PC-3 (cell line): ENCODE measurements around the gene TIMM29. TPM values are rescaled to one million over a fixed set of nuclear protein-coding genes. Genes with fewer than 3 reads are reported as not detected.

ENCODE experiments used
- ATAC-seq: fragments of 200-7000 bp; cut with Tn5 transposase; 2 replicates; pipeline ENCODE4 v1.9.1; 2020; ENCODE audit warnings: mild to moderate bottlenecking, moderate library complexity
- BruUV-seq: library from RNA; stranded (reverse); fragments of 400-500 nt; replicated peaks from 2 replicates; lab custom pipeline; 2021; lab: Mats Ljungman, UMichigan
- CTCF ChIA-PET: fragments of 300-600 bp; sonication (Branson Sonifier 250); formaldehyde crosslinking; loops from one replicate; lab custom pipeline; 2022; ENCODE audit warnings: antibody characterized with exemption; lab: Charles Lee
- POLR2A ChIA-PET: fragments of 300-600 bp; sonication (Branson Sonifier 250); formaldehyde crosslinking; loops from one replicate; lab custom pipeline; 2022; ENCODE audit warnings: antibody characterized with exemption; ENCODE audit not compliant: unreplicated experiment; lab: Charles Lee
- DNase-seq: peaks from one replicate; pipeline ENCODE4 v3.0.0-alpha.2; 2015
- H2AFZ ChIP-seq: fragments of 300-600 bp; sonication (generic); 2 replicates; pipeline ENCODE4 v1.6.0; 2016; ENCODE audit warnings: antibody characterized with exemption, low read length
- H3F3A ChIP-seq: fragments of 300-600 bp; sonication (generic); one replicate; pipeline ENCODE4 v1.6.0; 2017; ENCODE audit warnings: antibody characterized with exemption, low read length, control low read depth, mild to moderate bottlenecking; ENCODE audit not compliant: unreplicated experiment
- H3K27ac ChIP-seq: fragments of 300-600 bp; sonication (generic); 2 replicates; pipeline ENCODE4 v1.5.1; 2016; ENCODE audit warnings: mild to moderate bottlenecking, low read length
- H3K27me3 ChIP-seq: fragments of 300-600 bp; sonication (generic); 2 replicates; pipeline ENCODE4 v1.6.1; 2016; ENCODE audit warnings: low read length, mixed read lengths
- H3K36me3 ChIP-seq: fragments of 300-600 bp; sonication (generic); 2 replicates; pipeline ENCODE4 v1.6.1; 2016; ENCODE audit warnings: low read depth, mixed run types, low read length, mixed read lengths
- H3K4me1 ChIP-seq: fragments of 300-600 bp; sonication (generic); 2 replicates; pipeline ENCODE4 v1.5.1; 2016; ENCODE audit warnings: low read length; ENCODE audit not compliant: insufficient read depth
- H3K4me2 ChIP-seq: fragments of 300-600 bp; sonication (generic); 2 replicates; pipeline ENCODE4 v1.6.0; 2016; ENCODE audit warnings: low read length
- H3K4me3 ChIP-seq: fragments of 300-600 bp; sonication (generic); 2 replicates; pipeline ENCODE4 v1.5.1; 2016; ENCODE audit warnings: mild to moderate bottlenecking, low read length, mixed read lengths
- H3K79me2 ChIP-seq: fragments of 300-600 bp; sonication (generic); 2 replicates; pipeline ENCODE4 v1.6.1; 2017; ENCODE audit warnings: low read length, mixed read lengths
- H3K9ac ChIP-seq: fragments of 300-600 bp; sonication (generic); 2 replicates; pipeline ENCODE4 v1.6.0; 2016; ENCODE audit warnings: mild to moderate bottlenecking, low read length
- H3K9me2 ChIP-seq: fragments of 300-600 bp; sonication (generic); replicated peaks from 2 replicates; pipeline ENCODE4 v1.6.1; 2016; ENCODE audit warnings: mixed run types, low read length, mixed read lengths
- H3K9me3 ChIP-seq: fragments of 300-600 bp; sonication (generic); 2 replicates; pipeline ENCODE4 v1.6.1; 2016; ENCODE audit warnings: low read length, mixed read lengths
- H4K20me1 ChIP-seq: fragments of 300-600 bp; sonication (generic); 2 replicates; pipeline ENCODE4 v1.6.1; 2016; ENCODE audit warnings: low read length, mixed read lengths
- CTCF ChIP-seq: fragments of 300-600 bp; sonication (generic); conservative IDR thresholded peaks from 2 replicates; pipeline ENCODE4 v1.5.1; 2017; ENCODE audit warnings: antibody characterized with exemption, low read depth, mild to moderate bottlenecking, low read length
- EZH2 ChIP-seq: fragments of 300-600 bp; sonication (generic); IDR thresholded peaks from one replicate; pipeline ENCODE4 v1.6.1; 2017; ENCODE audit warnings: antibody characterized with exemption, mild to moderate bottlenecking, low read length; ENCODE audit not compliant: unreplicated experiment
- EZH2phosphoT487 ChIP-seq: fragments of 300-600 bp; sonication (generic); IDR thresholded peaks from 2 replicates; pipeline ENCODE4 v1.6.1; 2018; ENCODE audit warnings: mild to moderate bottlenecking, antibody characterized with exemption, low read length, borderline replicate concordance
- intact Hi-C: fragments of 100-400 bp; cut with micrococcal nuclease; formaldehyde crosslinking; loops from 2 replicates; pipeline ENCODE4 v1.9.0; 2023
- total RNA-seq: library from RNA; depleted of rRNA; stranded (reverse); fragments of >200 nt; gene quantifications from 2 replicates; pipeline ENCODE4 v1.2.3, GENCODE V29; 2014

Gene TIMM29
- total RNA-seq, 1 experiment from 2014 or later = 60.7 TPM

- Histone ChIP-seq H3K79me2 (peaks cover 53% of the 10 kb centered on the region), H3K36me3 (peaks cover 5% of the 10 kb centered on the region; the same call in 1 of the 2 replicates), H2AFZ (peak within 1 kb of the TSS; percentile 91), H3K9me3 (no peaks in the 10 kb centered on the region), H3K27me3 (no peaks in the 10 kb centered on the region), H3K4me1 (peaks cover 23% of the 10 kb centered on the region), H3K4me2 (peak within 1 kb of the TSS; percentile 96), H3K9me2 (no peaks in the 10 kb centered on the region), H3K27ac (peak within 1 kb of the TSS; percentile 45), H4K20me1 (peaks cover 30% of the 10 kb centered on the region), H3K9ac (peak within 1 kb of the TSS; percentile 92), H3F3A (no peaks in the 10 kb centered on the region), H3K4me3 (peak within 1 kb of the TSS; percentile 82)
- TSS peak; percentile 98 for BruUV-seq
- CTCF ChIA-PET = interaction anchor here (0.9 kb wide), 1 partner anchor 18 kb away, joined by 3 read pairs; no protein-coding TSS in a partner anchor
- TF ChIP-seq EZH2 (no peak), EZH2phosphoT487 (peak; percentile 81; the same call in 1 of the 2 replicates)
- intact Hi-C loops = loop anchor here (1.0 kb wide), 1 partner anchor 21 kb away; no protein-coding TSS in a partner anchor
- DNase-seq = peak; percentile 99
- ATAC-seq = peak; percentile 84
- POLR2A ChIA-PET = interaction anchor here (0.5 to 0.6 kb wide), 2 partner anchors 48 to 129 kb away, joined by 4 to 11 read pairs; partner anchors contain the start of gene LDLR
Measured at GRCh38 chr19:10960314-10961072, 31.9 kb downstream of the TIMM29 start, which contains the start of gene SMARCA4. Gene SMARCA4, plus strand, starts transcription at chr19:10961030. Its CDS starts 23,122 bp downstream, at chr19:10984152.

GRCh38 chr19:10961073-10961860 lies 32.7 kb downstream of the TIMM29 start:
- Histone ChIP-seq H3F3A (no peaks in the 10 kb centered on the region), H3K4me1 (peaks cover 23% of the 10 kb centered on the region), H3K36me3 (peaks cover 5% of the 10 kb centered on the region; the same call in 1 of the 2 replicates), H3K9me3 (no peaks in the 10 kb centered on the region), H3K4me3 (peak overlapping the region; percentile 81), H3K4me2 (peak overlapping the region; percentile 94), H3K9ac (peak overlapping the region; percentile 78), H2AFZ (peak overlapping the region; percentile 47), H3K79me2 (peaks cover 61% of the 10 kb centered on the region), H4K20me1 (peaks cover 31% of the 10 kb centered on the region), H3K27me3 (no peaks in the 10 kb centered on the region), H3K9me2 (no peaks in the 10 kb centered on the region), H3K27ac (peak overlapping the region; percentile 30; the same call in 1 of the 2 replicates)
- BruUV-seq = no TSS peak
- ChIA-PET CTCF (interaction anchor here (0.9 kb wide), 1 partner anchor 19 kb away, joined by 3 read pairs; no protein-coding TSS in a partner anchor), POLR2A (interaction anchor here (0.6 to 0.7 kb wide), 3 partner anchors 20 to 675 kb away, joined by 3 to 8 read pairs (median 4); partner anchors contain the start of gene LDLR)
- intact Hi-C loops = no loop called here
- ATAC-seq (peak; percentile 38), DNase-seq (peak; percentile 35)
- no peak for TF ChIP-seq EZH2
- 0 out of 2 replicates have a peak, but pooled peaks have one; percentile 37 for TF ChIP-seq EZH2phosphoT487

- Histone ChIP-seq H3K36me3 (peaks cover 5% of the 10 kb centered on the region; the same call in 1 of the 2 replicates), H3K4me2 (peak overlapping the region; percentile 94), H3K79me2 (peaks cover 75% of the 10 kb centered on the region), H3K27ac (no peak overlapping the region), H3F3A (no peaks in the 10 kb centered on the region), H2AFZ (no peak overlapping the region), H3K9me3 (no peaks in the 10 kb centered on the region), H3K9ac (no peak overlapping the region), H3K4me3 (peak overlapping the region; percentile 81), H3K9me2 (no peaks in the 10 kb centered on the region), H3K27me3 (no peaks in the 10 kb centered on the region), H4K20me1 (peaks cover 36% of the 10 kb centered on the region), H3K4me1 (peaks cover 23% of the 10 kb centered on the region)
- DNase-seq = no peak
- ATAC-seq = no peak
- BruUV-seq = no TSS peak
- CTCF ChIA-PET = interaction anchor here (0.8 kb wide), 1 partner anchor 26 kb away, joined by 6 read pairs; no protein-coding TSS in a partner anchor
- POLR2A ChIA-PET = interaction anchor here (0.5 kb wide), 1 partner anchor 576 kb away, joined by 5 read pairs; no protein-coding TSS in a partner anchor
- intact Hi-C loops = no loop called here
- TF ChIP-seq EZH2phosphoT487 (no peak), EZH2 (no peak), CTCF (no peak)
Measured at GRCh38 chr19:10962863-10963262, 34.3 kb downstream of the TIMM29 start.
